ENCODE results near the gene CREB1.
"Not testable (repeated sequence)": the region's sequence is repeated elsewhere in the genome, so short reads cannot be mapped to it uniquely, and the experiment has no call there.

The CREB1 gene

GRCh38 chr2:207617011-207617671 is 87.4 kb downstream of the CREB1 start:
- peak; percentile 86 for DNase-seq (ENCODE audit: low read depth)

GRCh38 chr2:207619764-207620203 is 90.0 kb downstream of the CREB1 start:
- no peak for DNase-seq (ENCODE audit: low read depth)

- no peak for DNase-seq (ENCODE audit: low read depth)
Observed at GRCh38 chr2:207621501-207622039, 91.8 kb downstream of the CREB1 start.

GRCh38 chr2:207624185-207625013 is 94.6 kb downstream of the CREB1 start:
- DNase-seq (ENCODE audit: low read depth), result no peak

- DNase-seq (ENCODE audit: low read depth), result no peak
Observed at GRCh38 chr2:207625014-207625907, 95.5 kb downstream of the CREB1 start, which contains the start of gene METTL21A. METTL21A (minus strand) TSS chr2:207625394; CDS start chr2:207624375, 1,019 bp downstream.

GRCh38 chr2:207629553-207629952 is 99.8 kb downstream of the CREB1 start:
- DNase-seq (ENCODE audit: low read depth), result no peak

GRCh38 chr2:207630491-207630890 is 100.7 kb downstream of the CREB1 start:
- DNase-seq (ENCODE audit: low read depth), result no peak

- DNase-seq (ENCODE audit: low read depth), result no peak
Observed at GRCh38 chr2:207632575-207633493, 103.1 kb downstream of the CREB1 start.

- DNase-seq (ENCODE audit: low read depth), result no peak
Observed at GRCh38 chr2:207633686-207634085, 103.9 kb downstream of the CREB1 start.

- DNase-seq (ENCODE audit: low read depth), result no peak
Observed at GRCh38 chr2:207635468-207636200, 105.9 kb downstream of the CREB1 start.

- not testable (repeated sequence) for DNase-seq (ENCODE audit: low read depth)
Observed at GRCh38 chr2:207639288-207639687, 109.5 kb downstream of the CREB1 start.

- DNase-seq (ENCODE audit: low read depth), result no peak
Observed at GRCh38 chr2:207640160-207640559, 110.4 kb downstream of the CREB1 start.

GRCh38 chr2:207640661-207641060 is 110.9 kb downstream of the CREB1 start:
- DNase-seq (ENCODE audit: low read depth), result no peak

GRCh38 chr2:207643892-207644291 is 114.1 kb downstream of the CREB1 start:
- no peak for DNase-seq (ENCODE audit: low read depth)

GRCh38 chr2:207646582-207646981 is 116.8 kb downstream of the CREB1 start:
- DNase-seq (ENCODE audit: low read depth), result not testable (repeated sequence)

Data from GM04503 (cell line).